Measurements from ENCODE around the gene TMEM150A.

DNA sequence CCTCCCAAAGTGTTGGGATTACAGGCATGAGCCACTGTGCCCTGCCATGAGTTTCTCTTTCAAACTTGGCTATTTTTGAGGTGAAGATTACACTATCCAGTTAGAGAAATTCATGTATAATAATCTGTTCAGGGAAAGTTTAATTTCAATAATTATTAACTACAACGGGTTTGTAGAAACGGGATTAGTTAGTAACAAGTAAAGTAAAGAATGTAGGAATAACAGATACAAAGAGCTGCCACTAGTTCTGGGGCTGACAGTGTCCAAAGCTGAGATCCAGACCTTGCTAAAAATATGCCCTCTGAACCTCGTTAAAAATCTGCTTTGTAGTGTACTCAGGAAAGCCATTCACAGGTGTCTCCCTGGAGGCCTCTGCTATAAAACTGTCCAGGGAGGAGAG, 48.6 kb upstream of the TMEM150A start:
- TF ChIP-seq, protein P1, sequence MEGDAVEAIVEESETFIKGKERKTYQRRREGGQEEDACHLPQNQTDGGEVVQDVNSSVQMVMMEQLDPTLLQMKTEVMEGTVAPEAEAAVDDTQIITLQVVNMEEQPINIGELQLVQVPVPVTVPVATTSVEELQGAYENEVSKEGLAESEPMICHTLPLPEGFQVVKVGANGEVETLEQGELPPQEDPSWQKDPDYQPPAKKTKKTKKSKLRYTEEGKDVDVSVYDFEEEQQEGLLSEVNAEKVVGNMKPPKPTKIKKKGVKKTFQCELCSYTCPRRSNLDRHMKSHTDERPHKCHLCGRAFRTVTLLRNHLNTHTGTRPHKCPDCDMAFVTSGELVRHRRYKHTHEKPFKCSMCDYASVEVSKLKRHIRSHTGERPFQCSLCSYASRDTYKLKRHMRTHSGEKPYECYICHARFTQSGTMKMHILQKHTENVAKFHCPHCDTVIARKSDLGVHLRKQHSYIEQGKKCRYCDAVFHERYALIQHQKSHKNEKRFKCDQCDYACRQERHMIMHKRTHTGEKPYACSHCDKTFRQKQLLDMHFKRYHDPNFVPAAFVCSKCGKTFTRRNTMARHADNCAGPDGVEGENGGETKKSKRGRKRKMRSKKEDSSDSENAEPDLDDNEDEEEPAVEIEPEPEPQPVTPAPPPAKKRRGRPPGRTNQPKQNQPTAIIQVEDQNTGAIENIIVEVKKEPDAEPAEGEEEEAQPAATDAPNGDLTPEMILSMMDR (IDR thresholded peaks at IDR 0.05) = no peak
- TF ChIP-seq POLR2A (IDR thresholded peaks at IDR 0.05) = no peak

All from esophagus squamous epithelium (tissue), 4 donors.